PC-9 (cell line): ENCODE measurements around the gene RBM28. TPM values are rescaled to one million over a fixed set of nuclear protein-coding genes. Genes with fewer than 3 reads are reported as not detected.

ENCODE experiments used
- BruUV-seq: library from RNA; stranded (reverse); fragments of 400-500 nt; replicated peaks from 2 replicates; lab custom pipeline; 2021; lab: Mats Ljungman, UMichigan
- CTCF ChIA-PET: fragments of 300-600 bp; sonication (Branson Sonifier 250); formaldehyde crosslinking; loops from one replicate; lab custom pipeline; 2022; ENCODE audit warnings: antibody characterized with exemption; lab: Charles Lee
- POLR2A ChIA-PET: fragments of 300-600 bp; sonication (Branson Sonifier 250); formaldehyde crosslinking; loops from one replicate; lab custom pipeline; 2022; ENCODE audit warnings: antibody characterized with exemption; ENCODE audit not compliant: unreplicated experiment; lab: Charles Lee
- DNase-seq, 2 experiments: peaks; one replicate each; pipeline versions ENCODE4 v3.0.0 to v3.0.0-alpha.2; 2015 to 2022; ENCODE audit warnings: mixed read lengths in 1 of 2
- H2AFZ ChIP-seq: fragments of 200-600 bp; sonication (generic); 2 replicates; pipeline ENCODE4 v1.8.1; 2017; ENCODE audit warnings: antibody characterized with exemption
- H3F3A ChIP-seq: fragments of 200-600 bp; sonication (generic); 2 replicates; pipeline ENCODE4 v1.8.1; 2017; ENCODE audit warnings: antibody characterized with exemption, mild to moderate bottlenecking, low read depth; ENCODE audit not compliant: insufficient read depth
- H3K27ac ChIP-seq: fragments of 200-600 bp; sonication (generic); 2 replicates; pipeline ENCODE4 v1.6.1; 2016; ENCODE audit warnings: mixed run types
- H3K27me3 ChIP-seq: fragments of 200-600 bp; sonication (generic); 2 replicates; pipeline ENCODE4 v1.6.1; 2016; ENCODE audit warnings: low read depth, mixed run types; ENCODE audit not compliant: insufficient read depth
- H3K36me3 ChIP-seq: fragments of 200-600 bp; sonication (generic); 2 replicates; pipeline ENCODE4 v1.6.1; 2016; ENCODE audit warnings: low read depth, mixed run types
- H3K4me1 ChIP-seq: fragments of 200-600 bp; sonication (generic); replicated peaks from 2 replicates; pipeline ENCODE4 v1.6.1; 2016; ENCODE audit warnings: mixed run types; ENCODE audit not compliant: insufficient read depth
- H3K4me2 ChIP-seq: fragments of 200-600 bp; sonication (generic); 2 replicates; pipeline ENCODE4 v1.6.1; 2017; ENCODE audit warnings: mixed run types
- H3K4me3 ChIP-seq: fragments of 200-600 bp; sonication (generic); 2 replicates; pipeline ENCODE4 v1.6.1; 2016; ENCODE audit warnings: mixed run types
- H3K79me2 ChIP-seq: fragments of 200-600 bp; sonication (generic); 2 replicates; pipeline ENCODE4 v1.6.1; 2017; ENCODE audit warnings: low read depth, mixed run types
- H3K9me2 ChIP-seq: fragments of 200-600 bp; sonication (generic); 2 replicates; pipeline ENCODE4 v1.8.1; 2017; ENCODE audit warnings: mild to moderate bottlenecking; ENCODE audit not compliant: insufficient read depth
- H3K9me3 ChIP-seq: fragments of 200-600 bp; sonication (generic); 2 replicates; pipeline ENCODE4 v1.8.1; 2016; ENCODE audit warnings: low read depth; ENCODE audit not compliant: insufficient read depth
- H4K20me1 ChIP-seq: fragments of 200-600 bp; sonication (generic); 2 replicates; pipeline ENCODE4 v1.8.1; 2017; ENCODE audit not compliant: insufficient read depth
- CTCF ChIP-seq: fragments of 200-600 bp; sonication (generic); conservative IDR thresholded peaks from 2 replicates; pipeline ENCODE4 v1.6.1; 2017; ENCODE audit warnings: mixed run types, antibody characterized with exemption, mild to moderate bottlenecking, moderate library complexity
- EZH2 ChIP-seq: fragments of 200-600 bp; sonication (generic); IDR thresholded peaks from 2 replicates; pipeline ENCODE4 v1.8.0; 2017; ENCODE audit warnings: antibody characterized with exemption, low read depth
- intact Hi-C: fragments of 100-400 bp; cut with micrococcal nuclease; formaldehyde crosslinking; loops from one replicate; pipeline ENCODE4 v1.10.0; 2022; ENCODE audit not compliant: unreplicated experiment
- total RNA-seq: library from RNA; stranded (reverse); gene quantifications from 2 replicates; pipeline ENCODE4 v1.2.3, GENCODE V29; 2021

Gene RBM28
- total RNA-seq, 1 experiment from 2014 or later = 59.6 TPM

- Histone ChIP-seq H3K79me2 (no peaks in the 10 kb centered on the region), H2AFZ (no peak overlapping the region), H3K9me3 (no peaks in the 10 kb centered on the region), H3K4me3 (no peak overlapping the region), H3K36me3 (0 out of 2 replicates have a peak, but pooled peaks cover 4% of the 10 kb centered on the region), H3K27me3 (peaks cover 10% of the 10 kb centered on the region; the same call in 1 of the 2 replicates), H3F3A (peaks cover 8% of the 10 kb centered on the region; the same call in 1 of the 2 replicates), H4K20me1 (no peaks in the 10 kb centered on the region), H3K27ac (peak overlapping the region; percentile 69; the same call in 1 of the 2 replicates), H3K4me1 (peaks cover 36% of the 10 kb centered on the region), H3K4me2 (peak overlapping the region; percentile 65), H3K9me2 (no peaks in the 10 kb centered on the region)
- ChIA-PET POLR2A (no interaction called here), CTCF (interaction anchor here (0.6 to 1.2 kb wide), 2 partner anchors 11 to 22 kb away, joined by 4 to 5 read pairs; no protein-coding TSS in a partner anchor)
- DNase-seq = no peak
- BruUV-seq = no TSS peak
- TF ChIP-seq EZH2 (no peak), CTCF (no peak)
- intact Hi-C loops = no loop called here
These were observed 14.5 kb upstream of the RBM28 start for GRCh38 chr7:128358233-128358632.

GRCh38 chr7:128357217-128357613, 13.5 kb upstream of the RBM28 start:
- CTCF ChIA-PET = interaction anchor here (1.2 kb wide), 1 partner anchor 10 kb away, joined by 5 read pairs; no protein-coding TSS in a partner anchor
- H3K27me3 ChIP-seq = peaks cover 6% of the 10 kb centered on the region; the same call in 1 of the 2 replicates
- H2AFZ ChIP-seq = 0 out of 2 replicates have a peak overlapping the region, but pooled peaks have one; percentile 7
- H3K79me2 ChIP-seq = no peaks in the 10 kb centered on the region
- no peaks in the 10 kb centered on the region for H3K9me3 ChIP-seq
- no peak for TF ChIP-seq CTCF
- no peak for TF ChIP-seq EZH2
- H3K36me3 ChIP-seq = 0 out of 2 replicates have a peak, but pooled peaks cover 4% of the 10 kb centered on the region
- DNase-seq = peak; percentile 53 to 84
- H3K4me1 ChIP-seq = peaks cover 36% of the 10 kb centered on the region
- intact Hi-C loops = no loop called here
- H3F3A ChIP-seq = peaks cover 8% of the 10 kb centered on the region; the same call in 1 of the 2 replicates
- BruUV-seq = no TSS peak
- no peaks in the 10 kb centered on the region for H3K9me2 ChIP-seq
- POLR2A ChIA-PET = interaction anchor here (0.5 kb wide), 1 partner anchor 382 kb away, joined by 5 read pairs; no protein-coding TSS in a partner anchor
- no peaks in the 10 kb centered on the region for H4K20me1 ChIP-seq
- peak overlapping the region; percentile 65 for H3K4me2 ChIP-seq
- H3K27ac ChIP-seq = peak overlapping the region; percentile 73
- H3K4me3 ChIP-seq = no peak overlapping the region

- Histone ChIP-seq H3K9me3 (no peaks in the 10 kb centered on the region), H3F3A (peaks cover 8% of the 10 kb centered on the region; the same call in 1 of the 2 replicates), H3K4me3 (no peak overlapping the region), H3K79me2 (no peaks in the 10 kb centered on the region), H3K27me3 (peaks cover under 1% of the 10 kb centered on the region; the same call in 1 of the 2 replicates), H3K27ac (peak overlapping the region; percentile 73), H3K4me2 (peak overlapping the region; percentile 65), H3K4me1 (peaks cover 32% of the 10 kb centered on the region), H3K9me2 (no peaks in the 10 kb centered on the region), H3K36me3 (0 out of 2 replicates have a peak, but pooled peaks cover 4% of the 10 kb centered on the region), H4K20me1 (no peaks in the 10 kb centered on the region), H2AFZ (0 out of 2 replicates have a peak overlapping the region, but pooled peaks have one; percentile 7)
- intact Hi-C loops = no loop called here
- peak in 1 of 2 experiments; percentile 52 for DNase-seq
- no TSS peak for BruUV-seq
- no peak for TF ChIP-seq CTCF
- no peak for TF ChIP-seq EZH2
- CTCF ChIA-PET = no interaction called here
- POLR2A ChIA-PET = interaction anchor here (0.5 kb wide), 1 partner anchor 382 kb away, joined by 5 read pairs; no protein-coding TSS in a partner anchor
These were observed 13.0 kb upstream of the RBM28 start for GRCh38 chr7:128356546-128357216.
